IPS-18c (cell line): Measurements from ENCODE around the gene IL10.

Source experiments
- H3K4me3 ChIP-seq: 2 replicates; pipeline ENCODE4 v1.7.0; 2013; ENCODE audit warnings: low read depth, mild to moderate bottlenecking, low read length, moderate library complexity; ENCODE audit not compliant: insufficient read depth
- H3K9me3 ChIP-seq: one replicate; pipeline ENCODE4 v1.6.1; 2013; ENCODE audit warnings: mild to moderate bottlenecking, low read length, moderate library complexity; ENCODE audit not compliant: control insufficient read depth, insufficient read depth

Gene IL10

GRCh38 chr1:206729050-206729449 is 43.2 kb downstream of the IL10 start:
- H3K4me3 ChIP-seq: no peak overlapping the region
- no peaks in the 10 kb centered on the region for H3K9me3 ChIP-seq

GRCh38 chr1:206728697-206728987 is 43.7 kb downstream of the IL10 start:
- no peaks in the 10 kb centered on the region for H3K9me3 ChIP-seq

GRCh38 chr1:206727981-206728696 is 44.2 kb downstream of the IL10 start:
- Histone ChIP-seq H3K4me3 (no peak overlapping the region), H3K9me3 (no peaks in the 10 kb centered on the region)

More at GRCh38 chr1:206728697-206728987, 43.7 kb downstream of the IL10 start:
- H3K4me3 ChIP-seq: no peak overlapping the region

- H3K4me3 ChIP-seq: no peak overlapping the region
- no peaks in the 10 kb centered on the region for H3K9me3 ChIP-seq
These were observed 47.0 kb downstream of the IL10 start for GRCh38 chr1:206725109-206725963.

GRCh38 chr1:206723805-206724472 is 48.4 kb downstream of the IL10 start:
- H3K9me3 ChIP-seq: no peaks in the 10 kb centered on the region
- H3K4me3 ChIP-seq: no peak overlapping the region

- no peaks in the 10 kb centered on the region for H3K9me3 ChIP-seq
- no peak overlapping the region for H3K4me3 ChIP-seq
These were observed 48.9 kb downstream of the IL10 start for GRCh38 chr1:206723462-206723804.

GRCh38 chr1:206722751-206723461 is 49.4 kb downstream of the IL10 start:
- H3K4me3 ChIP-seq: no peak overlapping the region
- H3K9me3 ChIP-seq: no peaks in the 10 kb centered on the region

GRCh38 chr1:206721454-206721853 is 50.8 kb downstream of the IL10 start:
- no peak overlapping the region for H3K4me3 ChIP-seq
- no peaks in the 10 kb centered on the region for H3K9me3 ChIP-seq

GRCh38 chr1:206719169-206719839 is 53.0 kb downstream of the IL10 start:
- Histone ChIP-seq H3K4me3 (no peak overlapping the region), H3K9me3 (no peaks in the 10 kb centered on the region)

GRCh38 chr1:206717674-206717989 is 54.7 kb downstream of the IL10 start:
- Histone ChIP-seq H3K9me3 (no peaks in the 10 kb centered on the region), H3K4me3 (no peak overlapping the region)
